HG03565 (cell line): ENCODE measurements around the gene LMAN2L.

Experiments used
- ATAC-seq: cut with Tn5 transposase; IDR thresholded peaks from one replicate; pipeline ENCODE4 v1.9.1; 2021; ENCODE audit warnings: mild to moderate bottlenecking, moderate library complexity; ENCODE audit not compliant: unreplicated experiment

The LMAN2L gene

GRCh38 chr2:96760986-96761832, 21.3 kb upstream of the LMAN2L start:
- no peak for ATAC-seq

GRCh38 chr2:96760036-96760985, 20.4 kb upstream of the LMAN2L start, which contains the start of gene CNNM4:
TSS of gene CNNM4 (plus strand) at chr2:96760902. CDS start at chr2:96761000, 98 bp downstream.
- ATAC-seq: peak; percentile 64

- no peak for ATAC-seq
These were observed 19.7 kb upstream of the LMAN2L start for GRCh38 chr2:96759548-96759947.

- no peak for ATAC-seq
These were observed 19.1 kb upstream of the LMAN2L start for GRCh38 chr2:96758987-96759386.

- ATAC-seq: no peak
These were observed 17.6 kb upstream of the LMAN2L start for GRCh38 chr2:96757477-96757860.

GRCh38 chr2:96756788-96757476, 17.1 kb upstream of the LMAN2L start:
- no peak for ATAC-seq

GRCh38 chr2:96754317-96754716, 14.5 kb upstream of the LMAN2L start:
- no peak for ATAC-seq

GRCh38 chr2:96753661-96754282, 13.9 kb upstream of the LMAN2L start:
- ATAC-seq: no peak

GRCh38 chr2:96751800-96752199, 11.9 kb upstream of the LMAN2L start:
- no peak for ATAC-seq

GRCh38 chr2:96747061-96747617, 7.3 kb upstream of the LMAN2L start:
- no peak for ATAC-seq

- no peak for ATAC-seq
These were observed 710 bp downstream of the LMAN2L start for GRCh38 chr2:96739076-96739632.

- no peak for ATAC-seq
These were observed 2.0 kb downstream of the LMAN2L start for GRCh38 chr2:96737831-96738230.

GRCh38 chr2:96737251-96737650, 2.6 kb downstream of the LMAN2L start:
- no peak for ATAC-seq

- ATAC-seq: no peak
These were observed 4.8 kb downstream of the LMAN2L start for GRCh38 chr2:96734880-96735583.

- ATAC-seq: no peak
These were observed 5.9 kb downstream of the LMAN2L start for GRCh38 chr2:96733931-96734330.

- ATAC-seq: no peak
These were observed 9.7 kb downstream of the LMAN2L start for GRCh38 chr2:96730212-96730611.

GRCh38 chr2:96729748-96730147, 10.1 kb downstream of the LMAN2L start:
- ATAC-seq: no peak

- no peak for ATAC-seq
These were observed 12.4 kb downstream of the LMAN2L start for GRCh38 chr2:96727431-96727830.

GRCh38 chr2:96726131-96726530, 13.7 kb downstream of the LMAN2L start:
- ATAC-seq: no peak
